ENCODE data around the gene SEC14L1.

GRCh38 chr17:77233127-77233526, 92.4 kb downstream of the SEC14L1 start:
- no peak for TF ChIP-seq RAD21 (IDR thresholded peaks at IDR 0.05; ENCODE audit: low read depth)
- no peak for TF ChIP-seq TAF1 (IDR thresholded peaks at IDR 0.05; ENCODE audit: low read depth)
- TF ChIP-seq NFIC (IDR thresholded peaks at IDR 0.05) = no peak
- TF ChIP-seq, protein P1, sequence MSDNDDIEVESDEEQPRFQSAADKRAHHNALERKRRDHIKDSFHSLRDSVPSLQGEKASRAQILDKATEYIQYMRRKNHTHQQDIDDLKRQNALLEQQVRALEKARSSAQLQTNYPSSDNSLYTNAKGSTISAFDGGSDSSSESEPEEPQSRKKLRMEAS (IDR thresholded peaks at IDR 0.05) = no peak

Data from Ishikawa (cell line).